Progenitor cell of endocrine pancreas (in vitro differentiated cells): ENCODE results near the gene AGPAT1. TPM values are rescaled to one million over a fixed set of nuclear protein-coding genes. Genes with fewer than 3 reads are reported as not detected.
"Not testable (repeated sequence)": the region's sequence is repeated elsewhere in the genome, so short reads cannot be mapped to it uniquely, and the experiment has no call there.

Source experiments
- DNase-seq: peaks from one replicate; pipeline ENCODE4 v3.0.0; 2021; ENCODE audit warnings: low spot score; ENCODE audit not compliant: unreplicated experiment
- H3K27ac Mint-ChIP-seq: 2 replicates; pipeline ENCODE4 v1.8.0; 2021; ENCODE audit warnings: mild to moderate bottlenecking, moderate library complexity, mixed read lengths
- H3K27me3 Mint-ChIP-seq: 2 replicates; pipeline ENCODE4 v1.8.0; 2021; ENCODE audit warnings: mixed read lengths
- H3K36me3 Mint-ChIP-seq: 2 replicates; pipeline ENCODE4 v1.8.0; 2022; ENCODE audit warnings: mixed read lengths; ENCODE audit not compliant: insufficient read depth
- H3K4me1 Mint-ChIP-seq: 2 replicates; pipeline ENCODE4 v1.8.0; 2021; ENCODE audit warnings: low read depth, mixed read lengths
- H3K4me3 Mint-ChIP-seq: 2 replicates; pipeline ENCODE4 v1.8.0; 2021; ENCODE audit warnings: low read depth, mild to moderate bottlenecking, moderate library complexity, mixed read lengths
- H3K9me3 Mint-ChIP-seq: 2 replicates; pipeline ENCODE4 v1.8.0; 2021; ENCODE audit warnings: low read depth, mixed read lengths
- CTCF ChIP-seq: fragments of 200-600 bp; sonication (generic); IDR thresholded peaks from one replicate; pipeline ENCODE4 v1.5.0; 2021; ENCODE audit warnings: antibody characterized with exemption, mild to moderate bottlenecking; ENCODE audit not compliant: unreplicated experiment
- total RNA-seq: library from RNA; stranded (reverse); gene quantifications from 2 replicates; pipeline ENCODE4 v1.2.1, GENCODE V29; 2021

AGPAT1 gene
- total RNA-seq, 1 donor from 2014 or later, result 102 TPM

GRCh38 chr6:32194388-32194787 lies 18.5 kb upstream of the AGPAT1 start:
- Mint-ChIP-seq H3K4me3 (no peak overlapping the region), H3K27ac (peak overlapping the region; percentile 99), H3K36me3 (no peaks in the 10 kb centered on the region), H3K4me1 (peaks cover 31% of the 10 kb centered on the region), H3K27me3 (no peaks in the 10 kb centered on the region), H3K9me3 (no peaks in the 10 kb centered on the region)
- DNase-seq, result no peak
- TF ChIP-seq CTCF, result no peak

GRCh38 chr6:32193096-32193495 lies 17.2 kb upstream of the AGPAT1 start:
- H3K36me3 Mint-ChIP-seq, H3K27me3 Mint-ChIP-seq, H3K4me3 Mint-ChIP-seq, H3K9me3 Mint-ChIP-seq, DNase-seq: not testable (repeated sequence)
- H3K4me1 Mint-ChIP-seq, result peaks cover 43% of the 10 kb centered on the region
- peak overlapping the region; percentile 37 for H3K27ac Mint-ChIP-seq

GRCh38 chr6:32192608-32193039 lies 16.7 kb upstream of the AGPAT1 start, which contains the start of gene GPSM3:
Gene GPSM3 (minus strand): TSS chr6:32192643. CDS start chr6:32192513, 130 bp downstream.
- Mint-ChIP-seq H3K27me3 (no peaks in the 10 kb centered on the region), H3K27ac (peak within 1 kb of the TSS; percentile 74), H3K4me3 (peak within 1 kb of the TSS; percentile 24), H3K4me1 (peaks cover 44% of the 10 kb centered on the region), H3K9me3 (no peaks in the 10 kb centered on the region), H3K36me3 (peaks cover under 1% of the 10 kb centered on the region)
- DNase-seq, result no peak
- TF ChIP-seq CTCF, result no peak

GRCh38 chr6:32191696-32192607 lies 16.1 kb upstream of the AGPAT1 start:
- no peak for TF ChIP-seq CTCF
- Mint-ChIP-seq H3K4me1 (peaks cover 45% of the 10 kb centered on the region), H3K27me3 (no peaks in the 10 kb centered on the region), H3K4me3 (no peak overlapping the region), H3K9me3 (no peaks in the 10 kb centered on the region), H3K36me3 (peaks cover 6% of the 10 kb centered on the region), H3K27ac (peak overlapping the region; percentile 74)
- DNase-seq, result no peak

GRCh38 chr6:32190911-32191677 lies 15.2 kb upstream of the AGPAT1 start:
- Mint-ChIP-seq H3K36me3 (peaks cover 10% of the 10 kb centered on the region), H3K9me3 (no peaks in the 10 kb centered on the region), H3K4me3 (peak overlapping the region; percentile 40), H3K27me3 (no peaks in the 10 kb centered on the region), H3K4me1 (peaks cover 47% of the 10 kb centered on the region), H3K27ac (peak overlapping the region; percentile 84)
- DNase-seq, result no peak
- no peak for TF ChIP-seq CTCF
